ENCODE data around the gene SNX24.

The SNX24 gene

GRCh38 chr5:123044926-123045617, 199.7 kb downstream of the SNX24 start:
- H3K4me3 ChIP-seq (ENCODE audit: low read depth, low read length): no peak overlapping the region
- CTCF ChIA-PET: no interaction called here
- TF ChIP-seq CTCF (IDR thresholded peaks at IDR 0.05; ENCODE audit: insufficient read depth, low read length, missing control alignments): no peak
- POLR2A ChIA-PET: interaction anchor here (0.7 kb wide), 1 partner anchor 558 kb away, joined by 4 read pairs; no protein-coding TSS in a partner anchor
- DNase-seq (ENCODE audit: low read depth, low spot score): no peak

GRCh38 chr5:123046222-123046621, 200.8 kb downstream of the SNX24 start:
- POLR2A ChIA-PET: no interaction called here
- no peak for TF ChIP-seq CTCF (IDR thresholded peaks at IDR 0.05; ENCODE audit: insufficient read depth, low read length, missing control alignments)
- CTCF ChIA-PET: no interaction called here
- no peak overlapping the region for H3K4me3 ChIP-seq (ENCODE audit: low read depth, low read length)
- no peak for DNase-seq (ENCODE audit: low read depth, low spot score)

GRCh38 chr5:123047706-123048105, 202.3 kb downstream of the SNX24 start:
- no peak for TF ChIP-seq CTCF (IDR thresholded peaks at IDR 0.05; ENCODE audit: insufficient read depth, low read length, missing control alignments)
- no peak for DNase-seq (ENCODE audit: low read depth, low spot score)
- ChIA-PET CTCF (interaction anchor here (0.6 kb wide), 1 partner anchor 345 kb away, joined by 3 read pairs; no protein-coding TSS in a partner anchor), POLR2A (no interaction called here)
- H3K4me3 ChIP-seq (ENCODE audit: low read depth, low read length): no peak overlapping the region

- TF ChIP-seq CTCF (IDR thresholded peaks at IDR 0.05; ENCODE audit: insufficient read depth, low read length, missing control alignments): no peak
- ChIA-PET CTCF (no interaction called here), POLR2A (no interaction called here)
- no peak overlapping the region for H3K4me3 ChIP-seq (ENCODE audit: low read depth, low read length)
- no peak for DNase-seq (ENCODE audit: low read depth, low spot score)
Measured at GRCh38 chr5:123051206-123051605, 205.8 kb downstream of the SNX24 start.
